Heart left ventricle (tissue), 16 donors: ENCODE data around the gene DUSP22. TPM values are rescaled to one million over a fixed set of nuclear protein-coding genes. Genes with fewer than 3 reads are reported as not detected.
A peak's percentile ranks its signal among the peaks of the same experiment; 100 is the strongest.

Experiments used
- ATAC-seq, 4 donors: fragments of 200-7000 bp; cut with Tn5 transposase; one replicate each; pipeline ENCODE4 v1.9.1; 2020 to 2022; ENCODE audit warnings: moderate library complexity in 4 of 4, mild to moderate bottlenecking in 3 of 4, moderate number of reproducible peaks in 1 of 4
- DNase-seq, 5 donors: peaks; one replicate each; pipeline ENCODE4 v3.0.0-alpha.2; 2020
- H3K27ac ChIP-seq, 12 donors: fragments of 200-600 bp; sonication (generic) in 4 of 12; one replicate each; pipeline versions ENCODE4 v1.5.0 to v1.8.0; 2016 to 2022; ENCODE audit warnings: mild to moderate bottlenecking in 2 of 12
- H3K27me3 ChIP-seq, 9 donors: fragments of 200-600 bp; sonication (generic) in 2 of 9; one replicate each; pipeline versions ENCODE4 v1.5.1 to v1.8.0; 2016 to 2022; ENCODE audit warnings: mild to moderate bottlenecking in 3 of 9
- H3K36me3 ChIP-seq, 9 donors: fragments of 200-600 bp; sonication (generic) in 2 of 9; one replicate each; pipeline versions ENCODE4 v1.5.0 to v1.8.0; 2018 to 2022; ENCODE audit warnings: mild to moderate bottlenecking in 2 of 9
- H3K4me1 ChIP-seq, 12 donors: fragments of 200-600 bp; sonication (generic) in 4 of 12; one replicate each; pipeline versions ENCODE4 v1.5.0 to v1.8.0; 2016 to 2022; ENCODE audit warnings: mild to moderate bottlenecking in 3 of 12
- H3K4me3 ChIP-seq, 12 donors: fragments of 200-600 bp; sonication (generic) in 4 of 12; one replicate each; pipeline versions ENCODE4 v1.5.0 to v1.8.0; 2017 to 2022; ENCODE audit warnings: mild to moderate bottlenecking in 9 of 12, moderate library complexity in 4 of 12
- H3K9me3 ChIP-seq, 12 donors: fragments of 200-600 bp; sonication (generic) in 4 of 12; one replicate each; pipeline versions ENCODE4 v1.5.0 to v1.8.0; 2016 to 2022; ENCODE audit warnings: mild to moderate bottlenecking in 1 of 12
- CTCF ChIP-seq, 12 donors: fragments of 200-600 bp; sonication (generic) in 4 of 12; IDR thresholded peaks; one replicate each; pipeline versions ENCODE4 v1.5.0 to v1.8.0; 2018 to 2022; ENCODE audit warnings: antibody characterized with exemption in 12 of 12, mild to moderate bottlenecking in 5 of 12
- POLR2A ChIP-seq, 2 donors: fragments of 450-650 bp; IDR thresholded peaks; one replicate each; pipeline ENCODE4 v1.6.1; 2017; ENCODE audit warnings: antibody characterized with exemption in 2 of 2, mild to moderate bottlenecking in 2 of 2, moderate library complexity in 2 of 2
- WGBS, 4 donors: extraction: QIAGEN DNeasy Blood & Tissue Kit in 2 of 4; methylation state at CpG; one replicate each; pipeline versions ENCODE4 v1.1.5 to v1.1.7; 2013 to 2018; 5-methylcytosine and 5-hydroxymethylcytosine counted together
- intact Hi-C, 10 donors: fragments of 100-400 bp; cut with DNase I; formaldehyde crosslinking; loops; one replicate each; pipeline versions ENCODE4 v1.11.1 to v1.14.2; 2022
- polyA plus RNA-seq, 2 donors: library from polyadenylated mRNA; stranded (reverse); fragments of 200-250 nt; gene quantifications; one replicate each; pipeline ENCODE4 v1.2.3, GENCODE V29; 2013
- total RNA-seq, 9 donors: library from RNA; depleted of rRNA in 2 of 9; stranded (reverse); fragments of >200 nt in 2 of 9; fragmentation: NEBNext Ultra II Directional in 3 of 9; extraction: Animal tissue kit (Norgen Biotek cat#: 25700) in 3 of 9; gene quantifications; one replicate each; pipeline versions ENCODE4 v1.1.0 to v1.2.4, GENCODE V29; 2016 to 2023
- donor health status: ischemic (EF 13 %, LVEDD 7.1; RV severe dilation, severe dysfunction).
- donor health status: healthy with polysubstance abuse.
- donor health status: DM: no; HTN: yes; CAD: no.
- donor health status: DM: no; HTN: no; CAD: no.
- donor health status: ischemic (EF 25% LVEDD 6.9; RV normal size, moderate dysfunction).
- donor health status: ischemic (EF 25% LVEDD 5.7; RV mildly dilated, moderate dysfunction).
- donor health status: healthy.
- donor health status: DM: yes; HTN: yes; CAD: no.
- donor health status: ischemic (EF 35%, LVEDD 5.7; RV mildly dilated, moderate dysfunction).
- donor health status: nonischemic (EF 11% LVEDD 7.7; RV severe dilation, severe dysfunction).
- donor health status: DM: yes; HTN: yes; CAD: no.
- donor health status: PGD.
- donor health status: ischemic (EF 29% LVEDD 5.4; RV normal size, mild dysfunction).
- donor health status: nonischemic (EF 23%, LVEDD 6.1; RV moderate dilation, normal function).

Gene DUSP22
- total and polyA plus RNA-seq, 11 donors: 33.4 to 79.9 (median 48.2) TPM

DNA sequence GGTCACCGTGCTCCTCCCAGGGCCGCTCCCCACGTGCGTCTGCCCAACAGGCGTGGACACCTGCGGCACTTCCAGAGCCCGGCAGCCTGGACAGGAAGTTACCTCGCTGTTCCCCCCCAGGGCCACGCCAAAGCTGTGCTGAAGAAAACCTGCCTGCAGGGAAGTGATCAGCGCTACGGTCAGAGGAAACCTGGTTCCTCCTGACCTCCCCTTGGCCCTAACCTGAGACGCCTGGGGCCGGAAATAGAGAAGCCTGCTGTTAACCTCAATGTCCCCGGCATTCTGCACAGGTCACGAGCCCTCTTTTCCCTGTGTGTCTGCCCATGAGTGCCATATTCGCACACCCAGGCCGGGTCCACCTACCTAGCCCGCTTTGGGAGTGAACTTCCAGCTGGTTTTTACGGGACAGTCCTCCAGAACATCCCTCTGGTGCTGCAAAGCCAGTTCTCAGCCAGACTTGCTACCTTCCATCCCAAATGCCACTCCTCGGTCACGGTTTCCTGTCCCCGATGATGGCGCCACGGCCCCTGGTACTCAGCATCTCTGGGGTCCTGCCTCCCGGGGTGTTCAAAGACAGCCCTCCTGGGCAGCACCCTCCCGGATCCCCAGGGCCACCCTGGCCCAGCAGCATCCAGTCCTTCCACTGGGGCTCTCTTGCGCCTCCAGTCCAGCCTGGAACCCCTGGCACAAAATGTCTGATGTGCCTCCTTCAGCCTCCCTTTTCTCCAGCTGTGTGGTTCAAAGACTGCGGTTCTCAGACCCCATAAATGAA, 87.3 kb downstream of the DUSP22 start:
- H3K27ac ChIP-seq: no peak overlapping the region
- DNase-seq: peak in 1 of 5 donors; percentile 26
- no peaks in the 10 kb centered on the region for H3K4me1 ChIP-seq
- intact Hi-C loops: loop anchor here in 2 of 10 donors (5.0 to 10.0 kb wide), 2 partner anchors 175 to 192 kb away; no protein-coding TSS in a partner anchor
- peaks cover 0 to 83% (median 25%) of the 10 kb centered on the region in 9 donors for H3K27me3 ChIP-seq
- ATAC-seq: no peak
- no peaks in the 10 kb centered on the region for H3K9me3 ChIP-seq
- WGBS, 4 donors: 77 to 83% (median 79%) methylated on average over 28 of the region's 28 CpGs
- no peaks in the 10 kb centered on the region for H3K36me3 ChIP-seq
- no peak overlapping the region for H3K4me3 ChIP-seq
- TF ChIP-seq CTCF (IDR thresholded peaks at IDR 0.05) (no peak), POLR2A (IDR thresholded peaks at IDR 0.05) (no peak)

- ATAC-seq (no peak), DNase-seq (peak in 1 of 5 donors; percentile 21)
- Histone ChIP-seq H3K27me3 (peaks cover 0 to 81% (median 22%) of the 10 kb centered on the region in 9 donors), H3K36me3 (no peaks in the 10 kb centered on the region), H3K4me1 (no peaks in the 10 kb centered on the region), H3K4me3 (no peak overlapping the region), H3K27ac (no peak overlapping the region), H3K9me3 (no peaks in the 10 kb centered on the region)
- TF ChIP-seq POLR2A (IDR thresholded peaks at IDR 0.05) (no peak), CTCF (IDR thresholded peaks at IDR 0.05) (no peak)
- intact Hi-C loops: loop anchor here in 1 of 10 donors (10.0 kb wide), 1 partner anchor 176 kb away; no protein-coding TSS in a partner anchor
- WGBS, 4 donors: 81 to 84% (median 82%) methylated on average over 26 of the region's 26 CpGs
Observed at GRCh38 chr6:380234-381218, 88.2 kb downstream of the DUSP22 start.

DNA sequence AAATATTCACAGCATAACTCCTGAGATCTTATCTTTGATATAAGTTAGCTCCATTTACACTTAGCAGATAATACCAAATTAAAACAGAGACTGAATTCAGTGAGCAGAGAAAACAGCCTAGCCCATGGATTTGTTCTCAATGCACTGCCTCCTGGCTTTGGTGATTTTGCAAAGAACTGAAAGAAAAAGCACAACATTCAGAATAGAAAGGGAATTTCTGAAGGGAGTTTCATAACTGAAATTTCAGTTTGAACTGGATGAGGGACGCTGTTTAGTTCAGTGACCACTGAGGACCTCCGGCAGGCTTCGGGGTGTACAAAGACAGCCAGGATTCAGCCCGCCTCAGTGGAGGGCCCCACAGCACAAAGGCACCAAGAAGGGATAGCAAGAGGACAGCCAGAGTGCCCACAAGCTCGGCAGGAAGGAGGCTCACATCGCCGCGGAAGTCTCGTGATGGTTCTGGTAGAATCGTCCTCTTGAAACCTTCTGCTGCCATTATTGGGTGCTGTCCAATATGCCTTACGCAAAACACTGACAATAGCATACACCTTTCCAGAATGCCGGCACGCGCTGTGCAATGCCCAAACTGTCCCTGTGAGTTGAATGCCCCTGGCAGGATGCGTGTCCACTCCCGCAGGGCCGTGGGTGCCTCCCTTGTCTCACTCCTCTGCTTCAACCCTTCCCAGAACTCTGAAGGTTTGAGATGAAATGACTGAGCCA, 89.6 kb downstream of the DUSP22 start:
- DNase-seq (peak in 1 of 5 donors; percentile 16), ATAC-seq (no peak)
- intact Hi-C loops: loop anchor here in 1 of 10 donors (10.0 kb wide), 1 partner anchor 177 kb away; no protein-coding TSS in a partner anchor
- H3K36me3 ChIP-seq: no peaks in the 10 kb centered on the region
- no peak overlapping the region for H3K27ac ChIP-seq
- no peak for TF ChIP-seq CTCF (IDR thresholded peaks at IDR 0.05)
- TF ChIP-seq POLR2A (IDR thresholded peaks at IDR 0.05): no peak
- no peaks in the 10 kb centered on the region for H3K9me3 ChIP-seq
- no peak overlapping the region for H3K4me3 ChIP-seq
- 84 to 90% (median 88%) methylated on average over 17 of the region's 17 CpGs for WGBS, 4 donors
- H3K4me1 ChIP-seq: no peaks in the 10 kb centered on the region
- H3K27me3 ChIP-seq: peaks cover 2 to 86% (median 25%) of the 10 kb centered on the region in 9 donors
